H1 (cell line): ENCODE measurements around the gene SON. TPM values are rescaled to one million over a fixed set of nuclear protein-coding genes. Genes with fewer than 3 reads are reported as not detected.

Experiments used
- CTCF ChIA-PET: fragments of 300-600 bp; sonication (Branson Sonifier 250); formaldehyde crosslinking; loops from one replicate; lab custom pipeline; 2021; ENCODE audit not compliant: partially characterized antibody; lab: Charles Lee
- POLR2A ChIA-PET: fragments of 300-600 bp; sonication (Branson Sonifier 250); formaldehyde crosslinking; loops from one replicate; lab custom pipeline; 2021; ENCODE audit warnings: inconsistent platforms; ENCODE audit not compliant: partially characterized antibody; lab: Charles Lee
- DNase-seq, 2 experiments: peaks; one replicate each; pipeline versions ENCODE4 v3.0.0 to v3.0.0-alpha.2; 2010 to 2022; ENCODE audit warnings: low spot score in 2 of 2, low read depth in 1 of 2, mixed read lengths in 1 of 2
- FAIRE-seq: peaks from 2 replicates; lab custom pipeline; 2011; peaks lifted over from hg19 to GRCh38; lab: Jason Lieb, UNC
- H2AFZ ChIP-seq: 2 replicates; pipeline ENCODE4 v1.8.1; 2012; ENCODE audit warnings: low read length, inconsistent platforms
- H2AK5ac ChIP-seq: 2 replicates; pipeline ENCODE4 v1.6.1; 2013; ENCODE audit warnings: low read depth, low read length
- H2BK120ac ChIP-seq: replicated peaks from 2 replicates; pipeline ENCODE3; 2013; ENCODE audit warnings: low read depth, low read length, inconsistent platforms
- H2BK12ac ChIP-seq: 2 replicates; pipeline ENCODE4 v1.6.1; 2013; ENCODE audit warnings: low read depth, low read length
- H2BK15ac ChIP-seq: 2 replicates; pipeline ENCODE4 v1.6.1; 2013; ENCODE audit warnings: low read length
- H2BK20ac ChIP-seq: 2 replicates; pipeline ENCODE4 v1.6.1; 2013; ENCODE audit warnings: low read length
- H2BK5ac ChIP-seq: 2 replicates; pipeline ENCODE4 v1.6.1; 2013; ENCODE audit warnings: low read depth, low read length
- H3K14ac ChIP-seq: 2 replicates; pipeline ENCODE4 v1.6.1; 2013; ENCODE audit warnings: inconsistent platforms; ENCODE audit not compliant: insufficient read length
- H3K18ac ChIP-seq: 2 replicates; pipeline ENCODE4 v1.6.1; 2013; ENCODE audit warnings: low read length; ENCODE audit errors: extremely low read depth
- H3K23ac ChIP-seq: 2 replicates; pipeline ENCODE4 v1.6.1; 2013; ENCODE audit warnings: inconsistent platforms; ENCODE audit not compliant: insufficient read length
- H3K23me2 ChIP-seq: 2 replicates; pipeline ENCODE4 v1.6.1; 2013; ENCODE audit warnings: low read depth, low read length
- H3K27ac ChIP-seq: 2 replicates; pipeline ENCODE4 v1.6.1; 2011; ENCODE audit warnings: low read depth, low read length, inconsistent platforms
- H3K27me3 ChIP-seq, 4 experiments: replicated peaks in 1 of 4; 1 replicate in 1 of 4; 2 replicates in 3 of 4; pipeline versions ENCODE4 v1.6.1 to v1.8.1; 2011 to 2013; ENCODE audit warnings: low read length in 3 of 4, mild to moderate bottlenecking in 3 of 4, inconsistent platforms in 2 of 4, mixed read lengths in 2 of 4, moderate library complexity in 1 of 4; ENCODE audit not compliant: control insufficient read depth in 3 of 4, insufficient read depth in 3 of 4; ENCODE audit errors: extremely low read depth in 1 of 4
- H3K36me3 ChIP-seq, 4 experiments: 2 replicates each; pipeline versions ENCODE4 v1.6.1 to v1.8.1; 2011 to 2013; ENCODE audit warnings: mild to moderate bottlenecking in 4 of 4, low read length in 3 of 4, moderate library complexity in 2 of 4, control low read depth in 1 of 4, inconsistent platforms in 1 of 4; ENCODE audit not compliant: insufficient read depth in 4 of 4, control insufficient read depth in 2 of 4
- H3K4ac ChIP-seq: replicated peaks from 2 replicates; pipeline ENCODE3; 2013; ENCODE audit warnings: low read length, low read depth, mixed read lengths, inconsistent platforms; ENCODE audit not compliant: insufficient read length
- H3K4me1 ChIP-seq, 4 experiments: replicated peaks in 1 of 4; 1 replicate in 1 of 4; 2 replicates in 3 of 4; pipeline versions ENCODE4 v1.6.1 to v1.8.1; 2011 to 2013; ENCODE audit warnings: low read length in 3 of 4, inconsistent platforms in 2 of 4, mixed read lengths in 1 of 4; ENCODE audit not compliant: insufficient read depth in 4 of 4, control insufficient read depth in 3 of 4
- H3K4me2 ChIP-seq, 2 experiments: 2 replicates each; pipeline versions ENCODE4 v1.6.1 to v1.8.1; 2011 to 2013; ENCODE audit warnings: low read depth in 2 of 2, low read length in 2 of 2, control low read depth in 1 of 2, inconsistent platforms in 1 of 2, mild to moderate bottlenecking in 1 of 2; ENCODE audit not compliant: insufficient read depth in 1 of 2
- H3K4me3 ChIP-seq, 4 experiments: fragments of 200-600, 300-600 bp in 1 of 4; sonication (generic), shearing (Covaris generic), sonication (Bioruptor Twin) in 1 of 4; 2 replicates each; pipeline versions ENCODE4 v1.5.1 to v1.8.1; 2011 to 2016; ENCODE audit warnings: low read length in 4 of 4, low read depth in 3 of 4, control low read depth in 2 of 4, inconsistent platforms in 2 of 4, mild to moderate bottlenecking in 2 of 4, mixed read lengths in 1 of 4, moderate library complexity in 1 of 4; ENCODE audit not compliant: insufficient read depth in 2 of 4; ENCODE audit errors: extremely low read depth in 1 of 4
- H3K56ac ChIP-seq: replicated peaks from 2 replicates; pipeline ENCODE3; 2013; ENCODE audit warnings: low read depth, mild to moderate bottlenecking, mixed read lengths, low read length, inconsistent platforms; ENCODE audit not compliant: insufficient read length
- H3K79me1 ChIP-seq: 2 replicates; pipeline ENCODE4 v1.6.1; 2013; ENCODE audit warnings: low read depth, low read length, control low read depth
- H3K79me2 ChIP-seq, 2 experiments: 2 replicates each; pipeline versions ENCODE4 v1.6.1 to v1.8.1; 2012 to 2013; ENCODE audit warnings: low read length in 2 of 2, mild to moderate bottlenecking in 2 of 2, inconsistent platforms in 1 of 2; ENCODE audit not compliant: insufficient read depth in 2 of 2, control insufficient read depth in 1 of 2
- H3K9ac ChIP-seq, 4 experiments: replicated peaks in 1 of 4; 1 replicate in 1 of 4; 2 replicates in 3 of 4; pipeline versions ENCODE4 v1.6.1 to v1.8.1; 2011 to 2013; ENCODE audit warnings: low read depth in 3 of 4, low read length in 3 of 4, control low read depth in 2 of 4, mild to moderate bottlenecking in 2 of 4, moderate library complexity in 2 of 4, inconsistent platforms in 1 of 4; ENCODE audit errors: extremely low read depth in 1 of 4
- H3K9me3 ChIP-seq, 2 experiments: 2 replicates each; pipeline versions ENCODE4 v1.6.1 to v1.8.1; 2012 to 2013; ENCODE audit warnings: mild to moderate bottlenecking in 2 of 2, moderate library complexity in 2 of 2, control low read depth in 1 of 2, inconsistent platforms in 1 of 2, low read depth in 1 of 2, low read length in 1 of 2, mixed read lengths in 1 of 2; ENCODE audit not compliant: insufficient read depth in 2 of 2
- H4K20me1 ChIP-seq, 2 experiments: replicated peaks in 1 of 2; 2 replicates each; pipeline versions ENCODE3 to v1.8.1; 2011 to 2013; ENCODE audit warnings: inconsistent platforms in 2 of 2, low read length in 2 of 2, mild to moderate bottlenecking in 1 of 2; ENCODE audit not compliant: insufficient read depth in 2 of 2, control insufficient read depth in 1 of 2
- H4K5ac ChIP-seq: 2 replicates; pipeline ENCODE4 v1.6.1; 2013; ENCODE audit warnings: low read length, low read depth, mixed read lengths, inconsistent platforms; ENCODE audit not compliant: insufficient read length
- H4K8ac ChIP-seq: 2 replicates; pipeline ENCODE4 v1.8.0; 2013; ENCODE audit warnings: mild to moderate bottlenecking, moderate library complexity, low read length, inconsistent platforms; ENCODE audit not compliant: insufficient read depth; ENCODE audit errors: extremely low read depth
- H4K91ac ChIP-seq: replicated peaks from 2 replicates; pipeline ENCODE3; 2013; ENCODE audit warnings: low read length, mixed read lengths, inconsistent platforms; ENCODE audit not compliant: insufficient read length
- ASH2L ChIP-seq: fragments of 200-600, 300-600 bp; sonication (generic); IDR thresholded peaks from one replicate; pipeline ENCODE4 v1.7.1; 2017; ENCODE audit warnings: low read length
- CTBP2 ChIP-seq: IDR thresholded peaks from 2 replicates; pipeline ENCODE4 v1.7.0; 2011; ENCODE audit warnings: borderline replicate concordance, mild to moderate bottlenecking, moderate library complexity, mixed read lengths, low read length; ENCODE audit not compliant: insufficient read depth, insufficient read length
- E2F6 ChIP-seq: IDR thresholded peaks from 2 replicates; pipeline ENCODE4 v1.6.1; 2012; ENCODE audit warnings: inconsistent platforms
- EP300 ChIP-seq, 2 experiments: IDR thresholded peaks; 1 replicate in 1 of 2; 2 replicates in 1 of 2; pipeline ENCODE4 v1.6.1; 2011 to 2012; ENCODE audit warnings: low read depth in 2 of 2, low read length in 2 of 2, mild to moderate bottlenecking in 2 of 2, borderline replicate concordance in 1 of 2, inconsistent platforms in 1 of 2, moderate library complexity in 1 of 2
- GTF2F1 ChIP-seq: IDR thresholded peaks from 2 replicates; pipeline ENCODE4 v1.6.1; 2012; ENCODE audit warnings: low read depth, low read length, improper control_type of control experiment, borderline replicate concordance
- NRF1 ChIP-seq: IDR thresholded peaks from 2 replicates; pipeline ENCODE4 v1.6.1; 2011; ENCODE audit warnings: mild to moderate bottlenecking, low read depth, low read length, improper control_type of control experiment
- POU5F1 ChIP-seq: IDR thresholded peaks from 2 replicates; pipeline ENCODE4 v1.6.1; 2011; ENCODE audit warnings: low read depth, mild to moderate bottlenecking, low read length, moderate library complexity
- RNF2 ChIP-seq: fragments of 200-900, 300-1000 bp; sonication (generic); IDR thresholded peaks from 2 replicates; pipeline ENCODE4 v1.7.1; 2016; ENCODE audit warnings: borderline replicate concordance, low read depth, mild to moderate bottlenecking, antibody characterized with exemption, low read length; ENCODE audit not compliant: poor library complexity, severe bottlenecking; ENCODE audit errors: missing control alignments
- SP4 ChIP-seq: IDR thresholded peaks from 2 replicates; pipeline ENCODE4 v1.6.1; 2012; ENCODE audit warnings: low read length, inconsistent platforms
- ZNF274 ChIP-seq: IDR thresholded peaks from 2 replicates; pipeline ENCODE4 v1.7.0; 2012; ENCODE audit warnings: low read length, borderline replicate concordance; ENCODE audit errors: extremely low read depth
- WGBS, 2 experiments: shearing (Covaris generic) in 1 of 2; methylation state at CpG; one replicate each; pipeline versions ENCODE4 v1.1.6 to v1.1.7; 2013 to 2015; ENCODE audit warnings: low lambda C conversion rate in 2 of 2, mixed read lengths in 2 of 2, inconsistent platforms in 1 of 2, low coverage in 1 of 2, missing lambda C conversion rate in 1 of 2; ENCODE audit not compliant: insufficient replicate concordance in 2 of 2, insufficient coverage in 1 of 2, insufficient read length in 1 of 2; ENCODE audit errors: extremely low coverage in 1 of 2, missing lambda C conversion rate in 1 of 2; 5-methylcytosine and 5-hydroxymethylcytosine counted together
- polyA plus RNA-seq, 7 experiments: library from polyadenylated mRNA; depleted of rRNA in 3 of 7; stranded (reverse) in 5 of 7; unstranded in 2 of 7; fragments of >200 nt in 5 of 7; fragments of 200-250 nt in 2 of 7; gene quantifications; 1 replicate in 5 of 7; 2 replicates in 1 of 7; 4 replicates in 1 of 7; pipeline versions ENCODE4 v1.2.1 to v1.2.3, GENCODE V29; 2011 to 2013; ENCODE audit warnings: missing spikeins in 2 of 7, mixed read lengths in 2 of 7
- total RNA-seq: library from RNA; stranded (reverse); fragmentation: NEBNext Ultra II Directional; extraction: Animal tissue kit (Norgen Biotek cat#: 25700); gene quantifications from 2 replicates; pipeline ENCODE4 v1.2.1, GENCODE V29; 2021

SON gene
- total and polyA plus RNA-seq, 2 of the 8 experiments (the other 6 are each of a cell fraction or from before 2014, with no cell fraction given), result 122 to 274 TPM

- H2BK15ac ChIP-seq, result no peak overlapping the region
- H3K79me2 ChIP-seq, result peaks cover 0 to 4% of the 10 kb centered on the region in 2 experiments; a peak in 1 of 4 replicates
- H2BK20ac ChIP-seq, result no peak overlapping the region
- no peak overlapping the region for H3K27ac ChIP-seq
- no peak for FAIRE-seq
- H3K23me2 ChIP-seq, result no peaks in the 10 kb centered on the region
- no peak overlapping the region; the same call in 1 of the 2 replicates for H4K8ac ChIP-seq
- no peak overlapping the region for H3K4me3 ChIP-seq
- POLR2A ChIA-PET, result interaction anchor here (1.1 to 1.3 kb wide), 3 partner anchors 10 to 72 kb away, joined by 3 to 8 read pairs (median 4); partner anchors contain the start of gene SON
- no peak for TF ChIP-seq SP4
- no peak for TF ChIP-seq GTF2F1
- no peak for TF ChIP-seq ZNF274
- no peak for TF ChIP-seq ASH2L
- TF ChIP-seq RNF2, result no peak
- TF ChIP-seq EP300 (IDR thresholded peaks at IDR 0.05; ENCODE audit: borderline replicate concordance in 1 of 2, low read depth in 2 of 2, low read length in 2 of 2), result no peak
- TF ChIP-seq NRF1, result no peak
- TF ChIP-seq POU5F1, result no peak
- no peak for TF ChIP-seq CTBP2
- TF ChIP-seq E2F6, result no peak
- TF ChIP-seq, all 59 proteins: peak for 0
- Histone ChIP-seq H3K4ac (no peak overlapping the region), H2BK12ac (no peak overlapping the region), H4K20me1 (peaks cover 1 to 2% of the 10 kb centered on the region in 2 experiments), H3K14ac (no peak overlapping the region), H2BK120ac (no peak overlapping the region), H3K4me2 (no peak overlapping the region), H2AK5ac (no peak overlapping the region), H3K18ac (no peak overlapping the region), H3K9me3 (no peaks in the 10 kb centered on the region), H3K79me1 (no peaks in the 10 kb centered on the region), H3K56ac (no peak overlapping the region), H3K23ac (no peak overlapping the region), H3K27me3 (no peaks in the 10 kb centered on the region), H2AFZ (no peak overlapping the region), H4K91ac (no peak overlapping the region), H3K4me1 (no peaks in the 10 kb centered on the region), H4K5ac (no peak overlapping the region), H2BK5ac (no peak overlapping the region), H3K36me3 (peaks cover 24 to 96% (median 51%) of the 10 kb centered on the region in 4 experiments), H3K9ac (no peak overlapping the region)
- CTCF ChIA-PET, result interaction anchor here (0.7 to 3.6 kb wide), 2 partner anchors 34 to 231 kb away, joined by 3 to 18 read pairs; no protein-coding TSS in a partner anchor
- no peak for DNase-seq
- 94% methylated on average over 3 of the region's 3 CpGs; no CpG with 5 or more reads in 1 of the 2 experiments for WGBS, 2 experiments
These were observed 29.5 kb downstream of the SON start for GRCh38 chr21:33572350-33572749.
